ENCODE measurements around the gene TFIP11.

Gene TFIP11

GRCh38 chr22:26476705-26477340 lies 35.5 kb downstream of the TFIP11 start:
- no peak for DNase-seq

- no peak for DNase-seq
These were observed 37.6 kb downstream of the TFIP11 start for GRCh38 chr22:26474682-26475081.

GRCh38 chr22:26471522-26471921 lies 40.8 kb downstream of the TFIP11 start:
- no peak for DNase-seq

GRCh38 chr22:26470807-26471206 lies 41.5 kb downstream of the TFIP11 start:
- DNase-seq = no peak

- no peak for DNase-seq
These were observed 46.1 kb downstream of the TFIP11 start for GRCh38 chr22:26466196-26466595.

- no peak for DNase-seq
These were observed 48.0 kb downstream of the TFIP11 start for GRCh38 chr22:26464312-26464711.

- DNase-seq = no peak
These were observed 48.6 kb downstream of the TFIP11 start for GRCh38 chr22:26463688-26464087.

GRCh38 chr22:26463101-26463661 lies 49.1 kb downstream of the TFIP11 start:
- DNase-seq = no peak

- DNase-seq = no peak
These were observed 49.6 kb downstream of the TFIP11 start for GRCh38 chr22:26462641-26463040.

GRCh38 chr22:26462051-26462450 lies 50.2 kb downstream of the TFIP11 start:
- no peak for DNase-seq

GRCh38 chr22:26461188-26461810 lies 51.0 kb downstream of the TFIP11 start:
- DNase-seq = peak; percentile 29

GRCh38 chr22:26460202-26460601 lies 52.1 kb downstream of the TFIP11 start:
- no peak for DNase-seq

GRCh38 chr22:26457661-26458272 lies 54.5 kb downstream of the TFIP11 start:
- no peak for DNase-seq

- DNase-seq = no peak
These were observed 58.3 kb downstream of the TFIP11 start for GRCh38 chr22:26453812-26454500.

- no peak for DNase-seq
These were observed 59.1 kb downstream of the TFIP11 start for GRCh38 chr22:26453216-26453615.

GRCh38 chr22:26452236-26453016 lies 59.8 kb downstream of the TFIP11 start:
- no peak for DNase-seq

GRCh38 chr22:26450453-26451185 lies 61.7 kb downstream of the TFIP11 start:
- DNase-seq = no peak

GRCh38 chr22:26448941-26449340 lies 63.3 kb downstream of the TFIP11 start:
- DNase-seq = no peak

GRCh38 chr22:26448334-26448733 lies 63.9 kb downstream of the TFIP11 start:
- no peak for DNase-seq

- DNase-seq = no peak
These were observed 64.5 kb downstream of the TFIP11 start for GRCh38 chr22:26447584-26448329.

Measured in NCI-H1436 (cell line).